Body of pancreas (tissue), 4 donors: Measurements from ENCODE around the gene NCR3LG1. TPM values are rescaled to one million over a fixed set of nuclear protein-coding genes. Genes with fewer than 3 reads are reported as not detected.

Experiments
- ATAC-seq: fragments of 150-250 bp; one replicate; pipeline ENCODE4 v1.9.1; 2016
- DNase-seq, 4 donors: peaks; one replicate each; pipeline ENCODE4 v3.0.0-alpha.2; 2019
- H3K27ac ChIP-seq, 4 donors: fragments of 200-600 bp; sonication (generic); 1 replicate in 3 of 4; 2 replicates in 1 of 4; pipeline versions ENCODE4 v1.5.1 to v1.6.1; 2016 to 2019; ENCODE audit warnings: mild to moderate bottlenecking in 1 of 4, mixed read lengths in 1 of 4, moderate library complexity in 1 of 4
- H3K27me3 ChIP-seq, 2 donors: fragments of 200-600 bp; sonication (generic); one replicate each; pipeline ENCODE4 v1.6.0; 2016; ENCODE audit warnings: mild to moderate bottlenecking in 1 of 2
- H3K36me3 ChIP-seq, 2 donors: fragments of 200-600 bp; sonication (generic); replicated peaks in 1 of 2; 2 replicates each; pipeline ENCODE4 v1.5.1; 2016; ENCODE audit warnings: low read depth in 2 of 2; ENCODE audit not compliant: insufficient read depth in 1 of 2
- H3K4me1 ChIP-seq: fragments of 200-600 bp; sonication (generic); one replicate; pipeline ENCODE4 v1.6.0; 2016
- H3K4me3 ChIP-seq, 2 donors: fragments of 200-600 bp; sonication (generic); 1 replicate in 1 of 2; 2 replicates in 1 of 2; pipeline ENCODE4 v1.5.1; 2016 to 2019
- H3K9me3 ChIP-seq, 3 donors: fragments of 200-600 bp; sonication (generic); 1 replicate in 2 of 3; 2 replicates in 1 of 3; pipeline ENCODE4 v1.5.1; 2016
- POLR2A ChIP-seq, 3 donors: fragments of 450-650 bp; IDR thresholded peaks; one replicate each; pipeline ENCODE4 v1.6.1; 2016; ENCODE audit warnings: antibody characterized with exemption in 3 of 3, mild to moderate bottlenecking in 2 of 3
- WGBS, 2 donors: methylation state at CpG; one replicate each; pipeline ENCODE4 v1.1.5; 2017; 5-methylcytosine and 5-hydroxymethylcytosine counted together
- intact Hi-C: fragments of 100-400 bp; cut with DNase I; formaldehyde crosslinking; loops from one replicate; pipeline ENCODE4 v1.15.1; 2023
- total RNA-seq, 2 donors: library from RNA; depleted of rRNA; stranded (reverse); fragments of >200 nt; gene quantifications; one replicate each; pipeline ENCODE4 v1.1.0, GENCODE V29; 2016
- TF ChIP-seq, protein P1 (sequence below), 7 experiments: fragments of 450-650 bp in 4 of 7; fragments of 200-600 bp in 3 of 7; sonication (generic) in 3 of 7; IDR thresholded peaks; one replicate each; pipeline ENCODE4 v1.5.1; 2016 to 2019; ENCODE audit warnings: antibody characterized with exemption in 7 of 7

The NCR3LG1 gene
- total RNA-seq, 2 donors from 2014 or later: under 0.01 to 2.6 TPM

GRCh38 chr11:17352950-17353820, 1.6 kb downstream of the NCR3LG1 start:
- Histone ChIP-seq H3K4me3 (peak overlapping the region; percentile 41 to 62), H3K9me3 (no peaks in the 10 kb centered on the region), H3K27me3 (no peaks in the 10 kb centered on the region), H3K4me1 (peaks cover 23% of the 10 kb centered on the region), H3K36me3 (no peaks in the 10 kb centered on the region), H3K27ac (peak overlapping the region in 3 of 4 donors; percentile 56 to 85 (median 72))
- intact Hi-C loops: no loop called here
- TF ChIP-seq, protein P1, sequence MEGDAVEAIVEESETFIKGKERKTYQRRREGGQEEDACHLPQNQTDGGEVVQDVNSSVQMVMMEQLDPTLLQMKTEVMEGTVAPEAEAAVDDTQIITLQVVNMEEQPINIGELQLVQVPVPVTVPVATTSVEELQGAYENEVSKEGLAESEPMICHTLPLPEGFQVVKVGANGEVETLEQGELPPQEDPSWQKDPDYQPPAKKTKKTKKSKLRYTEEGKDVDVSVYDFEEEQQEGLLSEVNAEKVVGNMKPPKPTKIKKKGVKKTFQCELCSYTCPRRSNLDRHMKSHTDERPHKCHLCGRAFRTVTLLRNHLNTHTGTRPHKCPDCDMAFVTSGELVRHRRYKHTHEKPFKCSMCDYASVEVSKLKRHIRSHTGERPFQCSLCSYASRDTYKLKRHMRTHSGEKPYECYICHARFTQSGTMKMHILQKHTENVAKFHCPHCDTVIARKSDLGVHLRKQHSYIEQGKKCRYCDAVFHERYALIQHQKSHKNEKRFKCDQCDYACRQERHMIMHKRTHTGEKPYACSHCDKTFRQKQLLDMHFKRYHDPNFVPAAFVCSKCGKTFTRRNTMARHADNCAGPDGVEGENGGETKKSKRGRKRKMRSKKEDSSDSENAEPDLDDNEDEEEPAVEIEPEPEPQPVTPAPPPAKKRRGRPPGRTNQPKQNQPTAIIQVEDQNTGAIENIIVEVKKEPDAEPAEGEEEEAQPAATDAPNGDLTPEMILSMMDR (IDR thresholded peaks at IDR 0.05): no peak
- TF ChIP-seq POLR2A (IDR thresholded peaks at IDR 0.05): peak; percentile 7 to 53 (median 50)
- DNase-seq (peak; percentile 68 to 75 (median 72)), ATAC-seq (peak; percentile 80)
- WGBS, 2 donors: 0% methylated on average over 33 to 69 of the region's 69 CpGs

GRCh38 chr11:17353821-17354600, 2.4 kb downstream of the NCR3LG1 start:
- Histone ChIP-seq H3K36me3 (no peaks in the 10 kb centered on the region), H3K27me3 (no peaks in the 10 kb centered on the region), H3K9me3 (no peaks in the 10 kb centered on the region), H3K4me1 (peaks cover 23% of the 10 kb centered on the region), H3K27ac (peak overlapping the region in 3 of 4 donors; percentile 56 to 85 (median 72)), H3K4me3 (peak overlapping the region; percentile 41 to 62)
- intact Hi-C loops: no loop called here
- DNase-seq (no peak), ATAC-seq (no peak)
- WGBS, 2 donors: 5 to 8% methylated on average over 14 to 15 of the region's 15 CpGs
- TF ChIP-seq, protein P1 (IDR thresholded peaks at IDR 0.05): no peak
- TF ChIP-seq POLR2A (IDR thresholded peaks at IDR 0.05): no peak

- Histone ChIP-seq H3K4me3 (no peak overlapping the region), H3K27me3 (no peaks in the 10 kb centered on the region), H3K4me1 (peaks cover 23% of the 10 kb centered on the region), H3K9me3 (no peaks in the 10 kb centered on the region), H3K27ac (no peak overlapping the region), H3K36me3 (no peaks in the 10 kb centered on the region)
- no peak for TF ChIP-seq POLR2A (IDR thresholded peaks at IDR 0.05)
- TF ChIP-seq, protein P1 (IDR thresholded peaks at IDR 0.05): peak in 6 of 7 experiments; percentile 54 to 78 (median 68)
- WGBS, 2 donors: 27 to 37% methylated on average over 3 of the region's 3 CpGs
- intact Hi-C loops: no loop called here
- peak; percentile 69 to 80 (median 75) for DNase-seq
- ATAC-seq: peak; percentile 43
These were observed 3.0 kb downstream of the NCR3LG1 start for GRCh38 chr11:17354601-17354991.

- 75 to 100% methylated on average over 1 of the region's 1 CpG for WGBS, 2 donors
- no peaks in the 10 kb centered on the region for H3K36me3 ChIP-seq
- intact Hi-C loops: no loop called here
These were observed 14.9 kb downstream of the NCR3LG1 start for GRCh38 chr11:17366495-17366894.

More at GRCh38 chr11:17366495-17366894, 14.9 kb downstream of the NCR3LG1 start:
- no peak overlapping the region for H3K4me3 ChIP-seq
- H3K4me1 ChIP-seq: no peaks in the 10 kb centered on the region
- peaks cover 0 to 36% (median 0%) of the 10 kb centered on the region in 3 donors for H3K9me3 ChIP-seq
- TF ChIP-seq POLR2A (IDR thresholded peaks at IDR 0.05): no peak
- TF ChIP-seq, protein P1 (IDR thresholded peaks at IDR 0.05): no peak
- H3K27ac ChIP-seq: no peak overlapping the region
- ATAC-seq (no peak), DNase-seq (no peak)
- H3K27me3 ChIP-seq: no peaks in the 10 kb centered on the region
